ENCODE data around the gene ASB11. TPM values are rescaled to one million over a fixed set of nuclear protein-coding genes. Genes with fewer than 3 reads are reported as not detected.

Gene ASB11
- total RNA-seq, 1 donor from 2014 or later = not detected

DNA sequence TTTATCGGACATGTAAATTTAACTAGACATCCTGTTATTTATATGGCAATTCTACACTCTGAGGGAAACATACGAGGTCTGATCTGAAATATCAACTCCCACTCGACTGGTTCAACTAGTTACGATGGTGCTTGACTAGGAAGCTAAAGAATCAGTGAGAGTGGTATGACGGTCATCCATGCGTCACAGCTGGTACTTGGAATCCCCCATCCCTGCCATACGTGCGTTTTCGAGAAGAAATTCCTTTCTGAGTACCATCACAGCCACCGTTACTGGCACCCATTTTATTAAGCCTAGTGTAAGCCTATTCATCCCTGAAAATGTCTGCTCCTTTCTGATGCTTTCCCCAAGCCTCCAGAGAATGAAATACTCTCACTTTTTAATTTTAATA lies 20.6 kb upstream of the ASB11 start:
- H3K4me1 Mint-ChIP-seq (ENCODE audit: unreplicated experiment) = peaks cover 5% of the 10 kb centered on the region
- H3K27me3 Mint-ChIP-seq (ENCODE audit: unreplicated experiment) = peaks cover 3% of the 10 kb centered on the region
- H3K4me3 Mint-ChIP-seq (ENCODE audit: unreplicated experiment) = peak overlapping the region; percentile 94
- H3K9me3 Mint-ChIP-seq (ENCODE audit: unreplicated experiment) = no peaks in the 10 kb centered on the region
- H3K27ac Mint-ChIP-seq (ENCODE audit: unreplicated experiment) = peak overlapping the region; percentile 86
- H3K36me3 Mint-ChIP-seq (ENCODE audit: low read depth, unreplicated experiment) = no peaks in the 10 kb centered on the region
- TF ChIP-seq, protein P1, sequence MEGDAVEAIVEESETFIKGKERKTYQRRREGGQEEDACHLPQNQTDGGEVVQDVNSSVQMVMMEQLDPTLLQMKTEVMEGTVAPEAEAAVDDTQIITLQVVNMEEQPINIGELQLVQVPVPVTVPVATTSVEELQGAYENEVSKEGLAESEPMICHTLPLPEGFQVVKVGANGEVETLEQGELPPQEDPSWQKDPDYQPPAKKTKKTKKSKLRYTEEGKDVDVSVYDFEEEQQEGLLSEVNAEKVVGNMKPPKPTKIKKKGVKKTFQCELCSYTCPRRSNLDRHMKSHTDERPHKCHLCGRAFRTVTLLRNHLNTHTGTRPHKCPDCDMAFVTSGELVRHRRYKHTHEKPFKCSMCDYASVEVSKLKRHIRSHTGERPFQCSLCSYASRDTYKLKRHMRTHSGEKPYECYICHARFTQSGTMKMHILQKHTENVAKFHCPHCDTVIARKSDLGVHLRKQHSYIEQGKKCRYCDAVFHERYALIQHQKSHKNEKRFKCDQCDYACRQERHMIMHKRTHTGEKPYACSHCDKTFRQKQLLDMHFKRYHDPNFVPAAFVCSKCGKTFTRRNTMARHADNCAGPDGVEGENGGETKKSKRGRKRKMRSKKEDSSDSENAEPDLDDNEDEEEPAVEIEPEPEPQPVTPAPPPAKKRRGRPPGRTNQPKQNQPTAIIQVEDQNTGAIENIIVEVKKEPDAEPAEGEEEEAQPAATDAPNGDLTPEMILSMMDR (IDR thresholded peaks at IDR 0.05; ENCODE audit: unreplicated experiment) = no peak
- peak; percentile 4 for DNase-seq (ENCODE audit: low spot score)

DNA sequence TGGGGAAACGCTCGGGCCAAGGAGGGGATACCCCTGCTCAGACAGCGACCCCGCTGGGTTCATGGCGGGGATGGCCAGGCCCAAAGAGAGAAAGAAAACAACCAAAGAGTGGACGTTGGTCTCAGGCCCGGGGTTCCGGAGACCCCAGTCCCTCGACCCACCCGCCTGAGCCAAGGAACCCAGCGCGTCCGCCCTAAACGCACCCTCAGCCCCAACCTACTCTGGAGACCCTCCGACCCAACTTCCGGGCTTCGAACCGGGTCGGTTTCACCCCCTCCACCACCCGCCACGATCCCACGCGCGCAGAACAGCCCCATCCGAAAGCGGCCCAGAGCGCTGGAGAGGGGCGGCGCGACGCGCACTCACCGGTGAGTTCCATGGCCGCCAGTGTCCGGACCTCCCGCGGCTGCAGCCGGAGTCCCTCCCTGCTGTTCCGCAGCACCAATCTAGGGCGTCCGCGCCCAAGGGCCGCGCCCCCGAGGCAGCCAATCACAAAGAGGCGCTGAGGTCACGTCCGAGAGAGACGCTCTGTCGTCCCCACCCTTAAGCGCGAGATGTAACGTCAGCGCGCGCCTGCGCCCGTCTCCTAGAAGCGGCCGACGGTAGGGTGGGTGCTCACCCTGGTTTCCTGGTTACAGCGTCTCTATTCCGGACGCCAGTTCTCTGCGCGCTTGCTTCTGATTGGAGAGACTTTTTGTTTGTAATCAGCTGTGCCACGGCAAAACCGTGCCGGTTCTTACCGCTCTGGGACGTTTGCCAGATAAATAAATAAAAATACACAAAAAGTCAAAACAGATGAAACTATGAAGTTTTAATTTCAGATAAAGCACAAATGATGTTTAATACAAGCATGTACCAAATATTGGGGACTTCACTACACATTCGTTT lies 19.9 kb upstream of the ASB11 start, which contains the start of gene PIGA:
PIGA (minus strand) TSS at position 389 of the 888 bp plus-strand sequence. CDS start 3,593 bp downstream, outside the sequence.
- TF ChIP-seq, protein P1 (IDR thresholded peaks at IDR 0.05; ENCODE audit: unreplicated experiment) = no peak
- Mint-ChIP-seq H3K36me3 (ENCODE audit: low read depth, unreplicated experiment) (no peaks in the 10 kb centered on the region), H3K4me1 (ENCODE audit: unreplicated experiment) (peaks cover 5% of the 10 kb centered on the region), H3K9me3 (ENCODE audit: unreplicated experiment) (no peaks in the 10 kb centered on the region), H3K27me3 (ENCODE audit: unreplicated experiment) (peaks cover 3% of the 10 kb centered on the region), H3K4me3 (ENCODE audit: unreplicated experiment) (peak within 1 kb of the TSS; percentile 94), H3K27ac (ENCODE audit: unreplicated experiment) (peak within 1 kb of the TSS; percentile 86)
- DNase-seq (ENCODE audit: low spot score) = peak; percentile 83

DNA sequence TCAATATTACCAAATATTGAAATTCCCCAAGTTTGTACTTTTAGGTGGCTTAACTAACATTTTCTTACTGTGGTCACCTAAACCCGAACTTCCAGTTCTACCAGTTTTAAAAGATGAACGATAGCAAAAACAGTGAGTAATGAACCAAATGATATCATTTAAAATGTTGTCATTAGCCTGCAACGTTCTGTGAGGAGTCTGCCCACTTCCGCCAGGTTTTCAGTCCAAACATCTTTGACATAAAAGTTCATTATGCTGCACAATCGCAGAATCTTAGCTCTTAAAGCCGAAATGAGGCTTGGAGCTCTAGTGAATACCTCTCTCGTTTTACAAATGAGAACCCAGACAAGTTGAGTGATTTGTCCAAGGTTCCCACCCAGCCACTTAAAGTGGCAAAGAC lies 19.1 kb upstream of the ASB11 start:
- Mint-ChIP-seq H3K27me3 (ENCODE audit: unreplicated experiment) (peaks cover 3% of the 10 kb centered on the region), H3K4me1 (ENCODE audit: unreplicated experiment) (peaks cover 5% of the 10 kb centered on the region), H3K36me3 (ENCODE audit: low read depth, unreplicated experiment) (no peaks in the 10 kb centered on the region), H3K4me3 (ENCODE audit: unreplicated experiment) (peak overlapping the region; percentile 94), H3K27ac (ENCODE audit: unreplicated experiment) (peak overlapping the region; percentile 70), H3K9me3 (ENCODE audit: unreplicated experiment) (no peaks in the 10 kb centered on the region)
- DNase-seq (ENCODE audit: low spot score) = no peak
- TF ChIP-seq, protein P1 (IDR thresholded peaks at IDR 0.05; ENCODE audit: unreplicated experiment) = no peak

DNA sequence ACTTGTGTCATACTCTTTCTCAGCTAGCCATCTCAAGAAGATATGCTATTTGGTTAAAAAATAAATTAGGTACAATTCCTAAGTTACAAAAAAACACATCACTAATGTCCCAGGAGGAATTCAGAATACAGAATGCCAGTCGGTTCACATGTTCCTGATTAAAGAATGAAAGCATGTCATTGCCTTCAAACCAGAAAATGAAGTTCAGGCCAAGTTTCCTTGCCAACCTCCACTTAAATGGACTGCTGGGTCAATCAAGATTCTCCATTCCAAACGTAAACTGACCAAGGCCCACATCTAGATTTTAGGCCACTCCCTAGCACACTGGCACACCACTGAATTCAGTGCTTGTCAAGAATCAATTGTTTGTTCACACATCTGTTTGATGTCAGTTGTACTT lies 13.4 kb upstream of the ASB11 start:
- TF ChIP-seq, protein P1 (IDR thresholded peaks at IDR 0.05; ENCODE audit: unreplicated experiment) = no peak
- Mint-ChIP-seq H3K36me3 (ENCODE audit: low read depth, unreplicated experiment) (no peaks in the 10 kb centered on the region), H3K9me3 (ENCODE audit: unreplicated experiment) (no peaks in the 10 kb centered on the region), H3K4me3 (ENCODE audit: unreplicated experiment) (no peak overlapping the region), H3K27me3 (ENCODE audit: unreplicated experiment) (no peaks in the 10 kb centered on the region), H3K27ac (ENCODE audit: unreplicated experiment) (no peak overlapping the region), H3K4me1 (ENCODE audit: unreplicated experiment) (no peaks in the 10 kb centered on the region)
- DNase-seq (ENCODE audit: low spot score) = no peak

DNA sequence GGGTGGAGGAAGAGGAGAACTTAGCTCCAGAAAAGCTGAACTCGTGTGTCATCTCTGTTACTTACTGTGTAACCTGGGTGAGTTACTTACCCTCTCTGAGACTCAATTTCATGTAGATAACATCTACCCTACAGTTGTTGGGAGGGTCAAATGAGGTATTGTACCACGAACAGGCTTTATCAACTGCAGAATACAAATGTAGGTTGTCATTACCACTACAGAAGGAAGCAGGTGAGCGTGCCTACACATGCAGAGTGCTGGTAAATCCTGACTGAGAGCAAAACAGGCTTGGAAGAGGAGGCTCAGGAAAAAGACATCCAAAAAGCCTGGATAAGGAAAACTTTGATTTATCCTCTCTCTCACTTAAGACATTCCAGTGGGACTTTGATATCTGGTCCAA lies 12.7 kb upstream of the ASB11 start:
- Mint-ChIP-seq H3K9me3 (ENCODE audit: unreplicated experiment) (no peaks in the 10 kb centered on the region), H3K27me3 (ENCODE audit: unreplicated experiment) (no peaks in the 10 kb centered on the region), H3K27ac (ENCODE audit: unreplicated experiment) (no peak overlapping the region), H3K4me3 (ENCODE audit: unreplicated experiment) (no peak overlapping the region), H3K36me3 (ENCODE audit: low read depth, unreplicated experiment) (no peaks in the 10 kb centered on the region), H3K4me1 (ENCODE audit: unreplicated experiment) (no peaks in the 10 kb centered on the region)
- DNase-seq (ENCODE audit: low spot score) = no peak
- TF ChIP-seq, protein P1 (IDR thresholded peaks at IDR 0.05; ENCODE audit: unreplicated experiment) = no peak
